GM12865 (cell line): ENCODE data around the gene CAPN15.
A peak's percentile ranks its signal among the peaks of the same experiment; 100 is the strongest.

ENCODE experiments used
- DNase-seq: peaks from one replicate; pipeline ENCODE4 v3.0.0; 2010; ENCODE audit warnings: low read depth
- H3K4me3 ChIP-seq: 2 replicates; pipeline ENCODE4 v1.5.1; 2011; ENCODE audit warnings: mild to moderate bottlenecking, low read depth, low read length, control low read depth
- CTCF ChIP-seq: IDR thresholded peaks from 2 replicates; pipeline ENCODE4 v1.5.1; 2011; ENCODE audit warnings: low read length, control low read depth, low read depth, inconsistent platforms; ENCODE audit not compliant: insufficient read depth; ENCODE audit errors: missing control alignments

Gene CAPN15

DNA sequence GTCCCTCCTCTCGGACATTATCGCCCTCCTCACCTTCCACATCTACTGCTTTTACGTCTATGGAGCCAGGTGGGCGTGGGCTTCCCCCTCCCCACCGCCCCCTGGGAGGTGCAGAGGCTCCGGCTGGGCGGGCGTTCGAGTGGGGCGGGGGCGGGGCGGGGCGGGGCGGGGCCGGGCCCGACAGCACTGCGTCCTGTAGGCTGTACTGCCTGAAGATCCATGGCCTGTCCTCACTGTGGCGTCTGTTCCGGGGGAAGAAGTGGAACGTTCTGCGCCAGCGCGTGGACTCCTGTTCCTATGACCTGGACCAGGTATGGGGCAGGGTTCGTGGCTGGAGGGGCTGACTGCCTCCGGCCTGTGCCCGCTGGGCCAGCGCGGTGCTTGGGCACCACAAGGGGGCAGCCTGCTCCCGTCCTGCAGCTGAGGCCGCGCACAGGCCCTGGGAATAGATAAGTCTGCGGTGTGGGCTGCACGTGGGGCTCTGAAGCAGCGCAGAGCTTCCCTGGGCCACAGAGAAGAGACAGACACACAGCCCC is 51.4 kb downstream of the CAPN15 start:
- DNase-seq = peak; percentile 87
- TF ChIP-seq CTCF = peak; percentile 86
- no peak overlapping the region for H3K4me3 ChIP-seq

GRCh38 chr16:580141-580945 is 52.8 kb downstream of the CAPN15 start:
- DNase-seq = no peak
- no peak overlapping the region for H3K4me3 ChIP-seq
- no peak for TF ChIP-seq CTCF

DNA sequence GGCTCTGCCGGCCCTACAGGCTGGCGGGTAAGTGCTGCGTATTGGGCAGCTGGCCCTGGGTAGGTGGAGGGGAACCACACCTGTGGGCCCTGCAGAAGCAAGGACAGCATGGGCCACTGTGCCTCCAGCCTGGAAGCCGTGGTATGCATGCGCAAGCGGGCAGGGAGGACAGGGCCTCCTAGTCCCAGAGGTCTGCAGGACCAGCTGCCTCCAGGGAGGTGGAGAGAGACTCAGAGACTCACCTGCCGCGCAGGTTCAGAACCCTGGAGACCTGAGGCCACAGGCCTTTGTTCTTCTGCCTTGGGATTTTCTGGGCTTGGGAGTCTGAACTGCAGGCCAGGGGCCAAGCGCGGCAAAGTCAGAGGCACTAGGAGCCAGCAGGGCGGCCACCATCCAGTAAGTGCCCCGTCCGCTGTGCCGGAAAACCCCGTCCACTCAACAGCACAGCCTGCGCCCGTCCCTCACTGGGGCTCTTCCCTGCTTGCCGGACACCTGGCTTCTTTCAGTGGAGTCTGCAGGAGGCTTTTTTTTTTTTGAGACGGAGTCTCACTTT is 53.5 kb downstream of the CAPN15 start:
- H3K4me3 ChIP-seq = no peak overlapping the region
- TF ChIP-seq CTCF = no peak
- DNase-seq = no peak

GRCh38 chr16:582218-582613 is 54.7 kb downstream of the CAPN15 start:
- no peak for TF ChIP-seq CTCF
- DNase-seq = no peak
- H3K4me3 ChIP-seq = no peak overlapping the region

- no peak for TF ChIP-seq CTCF
- DNase-seq = no peak
- no peak overlapping the region for H3K4me3 ChIP-seq
These were observed 55.3 kb downstream of the CAPN15 start for GRCh38 chr16:582614-583331.

DNA sequence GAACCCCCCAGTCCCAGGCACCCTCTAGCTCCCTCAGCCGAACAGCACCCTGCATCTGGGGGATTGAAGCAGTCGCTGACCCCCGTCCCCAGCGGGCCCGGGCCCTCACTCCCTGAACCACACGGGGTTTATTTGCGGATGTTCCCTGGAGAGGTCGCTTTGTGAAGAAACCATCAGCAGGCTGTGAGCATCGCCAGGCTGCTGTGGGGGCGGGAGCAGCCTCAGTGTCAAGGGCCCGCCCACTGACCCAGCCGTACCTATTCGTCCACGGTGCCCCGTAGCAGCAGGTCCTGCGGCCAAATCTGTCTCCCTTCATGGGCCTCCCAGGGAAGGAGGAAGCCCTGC is 55.9 kb downstream of the CAPN15 start:
- H3K4me3 ChIP-seq = no peak overlapping the region
- no peak for DNase-seq
- no peak for TF ChIP-seq CTCF
